VCaP (cell line): ENCODE results near the gene SLC39A9.

Experiments used
- H3K27ac ChIP-seq: fragments of 450-650 bp; 2 replicates; pipeline ENCODE4 v1.5.1; 2017
- CTCF ChIP-seq: fragments of 450-650 bp; conservative IDR thresholded peaks from 2 replicates; pipeline ENCODE4 v1.5.1; 2017; ENCODE audit warnings: mild to moderate bottlenecking, moderate library complexity

SLC39A9 gene

GRCh38 chr14:69443296-69443805 is 44.9 kb downstream of the SLC39A9 start:
- H3K27ac ChIP-seq, result no peak overlapping the region
- no peak for TF ChIP-seq CTCF

GRCh38 chr14:69449216-69449615 is 50.7 kb downstream of the SLC39A9 start:
- H3K27ac ChIP-seq, result no peak overlapping the region
- no peak for TF ChIP-seq CTCF

- H3K27ac ChIP-seq, result peak overlapping the region; percentile 37; the same call in 1 of the 2 replicates
- TF ChIP-seq CTCF, result no peak
These were observed 53.4 kb downstream of the SLC39A9 start for GRCh38 chr14:69451941-69452340.

- H3K27ac ChIP-seq, result peak overlapping the region; percentile 87
These were observed 59.9 kb downstream of the SLC39A9 start for GRCh38 chr14:69458350-69458749.

GRCh38 chr14:69459122-69459521 is 60.6 kb downstream of the SLC39A9 start:
- peak overlapping the region; percentile 87 for H3K27ac ChIP-seq
- TF ChIP-seq CTCF, result no peak

More at GRCh38 chr14:69458350-69458749, 59.9 kb downstream of the SLC39A9 start:
- no peak for TF ChIP-seq CTCF

GRCh38 chr14:69460093-69460701 is 61.7 kb downstream of the SLC39A9 start:
- peak; percentile 88 for TF ChIP-seq CTCF
- no peak overlapping the region for H3K27ac ChIP-seq

GRCh38 chr14:69464379-69464778 is 65.9 kb downstream of the SLC39A9 start:
- no peak for TF ChIP-seq CTCF
- H3K27ac ChIP-seq, result no peak overlapping the region
